Measurements from ENCODE around the gene KLF5.

The KLF5 gene

DNA sequence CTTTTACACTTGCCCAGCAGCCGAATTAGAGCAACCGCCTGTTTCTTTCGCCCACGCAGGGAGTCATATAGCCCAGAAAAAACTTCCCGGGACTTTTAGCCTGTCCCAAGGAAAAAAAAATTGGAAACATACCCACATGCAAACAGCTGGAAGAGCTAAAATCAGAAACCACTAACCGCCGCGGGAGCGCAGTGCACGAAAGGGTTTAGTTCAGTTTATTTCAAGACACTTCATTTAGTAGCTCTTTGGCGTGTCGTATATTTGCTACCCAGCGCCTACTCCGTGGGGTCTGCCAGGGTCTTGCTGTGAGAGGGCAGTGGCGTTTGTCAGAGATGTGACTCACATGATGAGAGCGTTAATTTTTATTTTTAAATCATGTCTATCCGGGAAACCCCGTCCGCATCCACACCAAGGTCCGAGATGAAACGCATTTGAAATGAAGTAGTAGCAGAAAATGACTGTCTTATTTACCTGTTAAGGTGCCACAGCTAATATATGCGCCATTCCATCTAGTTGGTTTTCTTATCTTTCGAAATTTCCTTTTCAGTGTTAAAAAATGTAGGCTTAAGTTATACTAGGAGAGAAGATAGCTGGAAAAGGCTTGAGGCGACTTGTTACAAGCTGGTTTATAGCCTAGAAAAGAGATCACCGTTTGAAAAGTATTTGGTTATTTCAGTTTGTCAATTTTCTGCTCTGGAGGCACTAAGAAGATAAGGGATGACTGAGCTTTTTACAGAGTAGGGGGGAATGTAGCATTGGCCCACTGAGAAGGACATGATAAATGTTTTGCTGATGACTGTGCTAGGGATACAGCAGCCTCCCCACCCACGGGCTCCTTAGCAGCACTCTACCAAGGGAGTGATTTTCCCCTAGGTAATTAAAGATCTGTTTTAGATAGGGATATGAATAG, 1.7 kb downstream of the KLF5 start:
- DNase-seq: no peak

- no peak for DNase-seq
Measured at GRCh38 chr13:73061473-73061872, 2.7 kb downstream of the KLF5 start.

DNA sequence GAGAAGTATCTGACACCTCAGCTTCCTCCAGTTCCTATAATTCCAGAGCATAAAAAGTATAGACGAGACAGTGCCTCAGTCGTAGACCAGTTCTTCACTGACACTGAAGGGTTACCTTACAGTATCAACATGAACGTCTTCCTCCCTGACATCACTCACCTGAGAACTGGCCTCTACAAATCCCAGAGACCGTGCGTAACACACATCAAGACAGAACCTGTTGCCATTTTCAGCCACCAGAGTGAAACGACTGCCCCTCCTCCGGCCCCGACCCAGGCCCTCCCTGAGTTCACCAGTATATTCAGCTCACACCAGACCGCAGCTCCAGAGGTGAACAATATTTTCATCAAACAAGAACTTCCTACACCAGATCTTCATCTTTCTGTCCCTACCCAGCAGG, 3.1 kb downstream of the KLF5 start:
- DNase-seq: no peak

- no peak for DNase-seq
Measured at GRCh38 chr13:73062468-73062867, 3.7 kb downstream of the KLF5 start.

DNA sequence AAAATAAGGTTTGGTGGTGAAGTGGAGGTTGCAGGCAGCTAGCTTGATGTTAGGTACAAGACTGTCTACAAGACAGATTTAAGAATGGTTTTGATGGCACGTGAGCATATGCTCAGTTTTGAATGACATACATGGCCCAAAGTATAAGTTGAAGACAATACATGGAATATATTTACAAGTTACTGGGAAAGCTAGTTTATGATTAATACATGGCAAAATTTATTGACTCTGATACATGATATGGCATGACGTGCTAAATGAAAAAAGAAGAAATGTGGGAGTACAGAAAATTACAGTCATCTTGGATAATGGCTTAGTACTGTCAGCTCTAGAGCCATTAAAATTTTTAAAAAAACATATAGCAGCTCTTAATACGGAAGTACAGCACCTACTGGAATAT, 4.4 kb downstream of the KLF5 start:
- DNase-seq: no peak

- no peak for DNase-seq
Measured at GRCh38 chr13:73065036-73065435, 6.2 kb downstream of the KLF5 start.

GRCh38 chr13:73065665-73066340, 7.0 kb downstream of the KLF5 start:
- DNase-seq: no peak

DNA sequence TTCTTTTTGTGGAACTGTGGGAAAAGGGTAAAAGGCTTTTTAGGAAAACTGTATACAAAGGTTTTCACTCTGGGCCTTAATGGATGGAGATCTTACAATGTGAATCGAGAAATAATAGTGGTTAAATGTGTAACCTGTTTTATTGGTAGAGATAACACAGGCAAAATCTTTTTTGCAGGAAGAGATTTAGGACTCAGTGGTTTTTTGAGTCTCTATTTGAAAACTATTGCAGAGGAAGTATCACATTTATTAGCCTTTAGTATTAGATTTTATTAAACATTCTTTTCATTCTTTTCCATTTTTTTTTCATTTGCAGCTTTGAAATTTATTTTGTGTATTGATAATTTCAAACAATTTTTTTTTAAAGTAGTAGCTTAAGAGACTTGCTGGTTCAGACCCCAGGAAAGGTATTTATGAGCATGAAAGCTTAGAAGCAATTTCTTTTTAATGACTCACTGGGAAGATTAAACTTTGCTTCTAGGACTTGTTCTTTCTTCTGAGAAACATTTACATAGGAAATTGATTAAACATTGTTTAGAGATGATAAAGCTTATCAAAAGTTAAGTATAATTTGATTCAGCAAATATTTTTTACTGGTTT, 10.5 kb downstream of the KLF5 start:
- no peak for DNase-seq

GRCh38 chr13:73070451-73071098, 11.8 kb downstream of the KLF5 start:
- DNase-seq: no peak

DNA sequence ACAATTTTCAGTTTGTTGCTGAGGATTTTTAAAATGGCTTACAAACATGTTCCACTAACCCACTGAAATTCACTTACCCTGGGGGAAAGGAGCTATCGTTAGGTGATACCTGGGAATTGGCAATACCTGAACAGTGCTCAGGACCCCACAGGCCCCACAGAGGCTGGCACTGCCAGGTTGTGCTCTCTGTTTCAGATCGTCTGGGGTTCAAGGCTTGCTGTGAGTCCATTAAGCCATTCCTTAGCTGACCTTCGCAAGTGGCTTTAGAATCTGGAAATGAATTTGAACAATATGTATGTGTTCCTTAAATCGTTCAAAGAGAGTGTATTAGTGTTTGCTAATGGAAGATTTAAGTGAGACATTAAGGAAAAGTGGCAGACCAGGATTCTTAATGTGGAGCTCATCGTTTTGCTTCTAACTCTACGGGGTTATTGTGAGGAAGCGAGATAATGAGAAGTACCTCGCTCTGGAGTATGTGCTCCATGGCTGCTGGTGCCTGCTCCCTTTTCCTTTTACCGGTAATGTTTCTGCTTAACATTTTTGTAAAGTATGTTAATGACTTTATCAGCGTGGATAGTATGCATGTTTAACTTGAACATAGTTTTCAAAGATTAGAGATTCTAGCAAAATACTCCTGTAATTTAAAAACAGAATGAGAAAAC, 13.6 kb downstream of the KLF5 start:
- DNase-seq: no peak

GRCh38 chr13:73073050-73073449, 14.2 kb downstream of the KLF5 start:
- DNase-seq: no peak

GRCh38 chr13:73074014-73074413, 15.2 kb downstream of the KLF5 start:
- no peak for DNase-seq

GRCh38 chr13:73074926-73075325, 16.1 kb downstream of the KLF5 start:
- DNase-seq: no peak

DNA sequence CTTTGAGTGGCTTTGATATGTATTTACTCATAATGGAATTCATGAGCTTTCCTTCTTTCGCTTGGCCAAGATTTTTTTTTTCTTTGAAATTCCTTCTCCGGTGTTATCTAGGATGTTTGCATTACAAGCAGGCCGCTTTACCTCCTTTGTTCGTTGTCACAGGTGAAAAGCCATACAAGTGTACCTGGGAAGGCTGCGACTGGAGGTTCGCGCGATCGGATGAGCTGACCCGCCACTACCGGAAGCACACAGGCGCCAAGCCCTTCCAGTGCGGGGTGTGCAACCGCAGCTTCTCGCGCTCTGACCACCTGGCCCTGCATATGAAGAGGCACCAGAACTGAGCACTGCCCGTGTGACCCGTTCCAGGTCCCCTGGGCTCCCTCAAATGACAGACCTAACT, 16.7 kb downstream of the KLF5 start:
- DNase-seq: no peak

GRCh38 chr13:73075954-73076353, 17.1 kb downstream of the KLF5 start:
- DNase-seq: no peak

- no peak for DNase-seq
Measured at GRCh38 chr13:73077865-73078264, 19.1 kb downstream of the KLF5 start.

DNA sequence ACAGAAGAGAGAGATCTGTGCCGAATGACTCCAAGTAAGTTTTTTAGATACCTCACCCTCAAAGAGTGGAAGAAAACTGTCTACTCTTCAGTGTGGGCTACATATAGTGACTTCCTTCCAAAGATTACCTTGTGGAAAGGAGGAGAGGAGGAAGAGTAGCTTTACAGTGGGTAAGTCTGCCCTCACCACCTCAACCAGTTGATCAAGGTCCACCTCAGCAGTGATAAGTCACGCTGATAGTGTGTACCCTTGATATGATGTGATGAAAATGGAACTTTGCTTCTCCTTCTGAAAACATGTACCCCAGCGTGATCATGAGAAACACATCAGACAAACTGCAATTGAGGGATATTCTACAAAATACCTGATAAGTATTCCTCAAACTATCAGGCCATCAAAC, 20.6 kb downstream of the KLF5 start:
- DNase-seq: no peak

- no peak for DNase-seq
Measured at GRCh38 chr13:73081256-73081915, 22.6 kb downstream of the KLF5 start.

DNA sequence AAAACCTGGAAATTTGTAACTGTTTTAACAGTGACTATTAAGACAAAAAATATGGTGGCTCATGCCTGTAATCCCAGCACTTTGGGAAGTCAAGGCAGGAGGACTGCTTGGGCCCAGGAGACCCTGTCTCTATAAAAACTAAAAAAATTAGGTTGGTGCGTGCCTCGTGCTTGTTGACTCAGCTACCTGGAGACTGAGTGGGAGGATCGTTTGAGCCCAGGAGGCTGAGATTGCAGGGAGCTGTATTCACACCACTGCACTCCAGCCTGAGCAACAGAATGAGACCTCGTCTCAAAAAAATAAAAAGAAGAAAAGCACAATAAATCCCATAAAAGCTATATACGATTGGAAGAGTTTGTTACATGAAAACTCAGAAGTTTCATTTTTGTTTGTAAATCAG, 23.7 kb downstream of the KLF5 start:
- no peak for DNase-seq

GRCh38 chr13:73082895-73083294, 24.1 kb downstream of the KLF5 start:
- DNase-seq: no peak

DNA sequence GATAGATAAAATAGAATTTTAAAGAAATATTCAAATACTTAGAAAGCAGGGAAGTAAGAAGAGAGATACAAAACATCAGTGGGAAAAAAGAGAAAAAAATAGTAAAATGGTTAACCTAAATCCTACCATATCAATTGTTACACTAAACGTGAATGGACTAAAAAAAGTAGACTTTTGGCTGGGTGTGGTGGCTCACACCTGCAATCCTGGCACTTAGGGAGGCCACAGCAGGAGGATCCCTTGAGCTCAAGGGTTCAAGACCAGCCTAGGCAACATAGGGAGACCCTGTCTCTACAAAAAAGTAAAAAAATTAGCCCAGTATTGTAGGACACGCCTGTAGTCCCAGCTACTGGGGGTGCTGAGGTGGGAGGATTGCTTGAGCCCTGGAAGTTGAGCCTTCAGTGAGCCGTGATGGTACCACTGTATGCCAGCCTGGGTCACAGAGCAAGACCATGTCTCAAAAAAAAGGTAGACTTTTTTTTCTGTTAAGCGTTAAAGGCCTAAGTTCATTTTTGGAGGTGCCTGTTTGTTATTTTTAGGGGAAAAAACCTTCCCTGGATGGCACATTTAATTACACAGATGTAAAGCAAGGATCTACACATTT, 29.6 kb downstream of the KLF5 start:
- DNase-seq: no peak

DNA sequence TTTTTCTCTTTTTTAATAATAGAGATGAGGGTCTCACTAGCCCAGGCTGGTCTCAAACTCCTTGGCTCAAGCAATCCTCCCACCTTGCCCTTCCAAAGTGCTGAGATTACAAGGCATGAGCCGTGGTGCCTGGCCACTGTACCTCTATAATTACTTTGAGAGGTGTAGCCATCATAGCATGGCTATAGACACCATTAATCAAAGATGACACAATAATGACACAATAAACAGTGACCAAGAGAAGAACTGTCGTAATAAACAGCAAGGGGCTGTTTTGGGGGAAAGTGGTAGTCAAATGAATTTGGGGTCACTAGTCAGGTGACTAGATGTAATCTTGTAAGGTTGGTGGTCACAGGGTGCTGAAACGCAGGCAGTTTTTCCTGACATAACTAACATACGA, 30.4 kb downstream of the KLF5 start:
- DNase-seq: no peak

Data from activated gamma-delta T cell treated with Interleukin-2 at 50 U/mL for 16 hours (primary cell).